Measurements from ENCODE around the gene S100A13. TPM values are rescaled to one million over a fixed set of nuclear protein-coding genes. Genes with fewer than 3 reads are reported as not detected.

The S100A13 gene
- total RNA-seq, 1 experiment from 2014 or later: 55.0 TPM

DNA sequence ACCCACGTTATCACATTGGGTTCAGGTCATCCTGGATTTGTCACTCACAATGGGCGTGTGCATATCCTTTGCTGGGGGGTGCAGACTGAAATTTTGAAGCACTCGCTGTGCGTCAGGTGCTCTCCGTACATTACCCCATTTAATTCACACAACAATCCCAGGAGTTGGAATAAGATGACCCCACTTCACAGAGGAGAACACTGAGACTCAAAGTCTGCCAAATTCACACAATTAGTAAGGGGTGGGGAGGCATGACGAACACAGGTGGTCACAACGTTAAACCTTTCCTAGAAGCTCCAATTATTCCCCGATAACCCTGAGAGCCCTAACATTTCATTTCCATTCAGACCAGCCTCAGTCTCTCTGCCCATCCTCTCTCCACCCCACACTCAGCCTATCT lies 57.8 kb downstream of the S100A13 start:
- Mint-ChIP-seq H3K9me3 (peaks cover 7 to 9% of the 10 kb centered on the region in 2 experiments; a peak in 3 of 5 replicates), H3K4me1 (peaks cover 33 to 35% of the 10 kb centered on the region in 2 experiments), H3K27me3 (ENCODE audit: low read depth) (peaks cover 15% of the 10 kb centered on the region), H3K4me3 (no peak overlapping the region), H3K36me3 (ENCODE audit: insufficient read depth in 1 of 3, low read depth in 3 of 3) (peaks cover 0 to 1% (median 0%) of the 10 kb centered on the region in 3 experiments; a peak in 1 of 7 replicates), H3K27ac (no peak overlapping the region; a peak in 1 of 7 replicates)
- Histone ChIP-seq H3K27ac (ENCODE audit: insufficient read length, low read depth, low read length) (no peak overlapping the region), H2BK15ac (ENCODE audit: low read depth, low read length) (no peak overlapping the region), H2BK120ac (ENCODE audit: low read depth, low read length, poor library complexity, severe bottlenecking) (no peak overlapping the region), H4K8ac (replicated peaks; ENCODE audit: insufficient read length, low read depth, low read length) (no peak overlapping the region), H3K14ac (ENCODE audit: insufficient read depth, low read length) (no peak overlapping the region), H3K56ac (ENCODE audit: insufficient read length, low read depth, low read length) (no peak overlapping the region), H3K4me2 (ENCODE audit: insufficient read depth, insufficient read length, low read length) (no peak overlapping the region), H3K23me2 (ENCODE audit: insufficient read length, low read depth, low read length, poor library complexity, severe bottlenecking) (no peaks in the 10 kb centered on the region), H3K9ac (ENCODE audit: extremely low read depth, insufficient read length, low read length) (no peak overlapping the region), H3T11ph (ENCODE audit: low read length) (no peak overlapping the region), H3K79me2 (ENCODE audit: insufficient read depth, low read length) (no peaks in the 10 kb centered on the region), H3K23ac (ENCODE audit: insufficient read length, low read depth, low read length) (no peak overlapping the region), H3K27me3 (ENCODE audit: insufficient read depth, low read length) (no peaks in the 10 kb centered on the region), H2AK5ac (ENCODE audit: insufficient read length, low read length) (no peak overlapping the region), H3K18ac (ENCODE audit: insufficient read length, low read depth, low read length) (no peak overlapping the region), H2BK12ac (ENCODE audit: insufficient read length, low read depth, low read length) (no peak overlapping the region), H2BK5ac (ENCODE audit: insufficient read length, low read length) (no peak overlapping the region), H3K79me1 (ENCODE audit: insufficient read depth, low read depth, low read length, poor library complexity, severe bottlenecking) (no peaks in the 10 kb centered on the region), H4K91ac (ENCODE audit: insufficient read length, low read depth, low read length) (no peak overlapping the region), H3K9me3 (ENCODE audit: control insufficient read depth, low read depth, low read length) (no peaks in the 10 kb centered on the region), H4K5ac (ENCODE audit: insufficient read length, low read depth, low read length) (no peak overlapping the region), H3K4me1 (ENCODE audit: insufficient read depth, low read length) (peaks cover 7% of the 10 kb centered on the region; the same call in 1 of the 2 replicates), H2BK20ac (ENCODE audit: low read depth, low read length, poor library complexity, severe bottlenecking) (no peak overlapping the region), H2AFZ (ENCODE audit: low read length) (no peak overlapping the region), H4K20me1 (ENCODE audit: control insufficient read depth, insufficient read depth, insufficient read length) (peaks cover 3% of the 10 kb centered on the region), H3K4ac (ENCODE audit: low read depth, low read length) (no peak overlapping the region)
- TF ChIP-seq, protein P1, sequence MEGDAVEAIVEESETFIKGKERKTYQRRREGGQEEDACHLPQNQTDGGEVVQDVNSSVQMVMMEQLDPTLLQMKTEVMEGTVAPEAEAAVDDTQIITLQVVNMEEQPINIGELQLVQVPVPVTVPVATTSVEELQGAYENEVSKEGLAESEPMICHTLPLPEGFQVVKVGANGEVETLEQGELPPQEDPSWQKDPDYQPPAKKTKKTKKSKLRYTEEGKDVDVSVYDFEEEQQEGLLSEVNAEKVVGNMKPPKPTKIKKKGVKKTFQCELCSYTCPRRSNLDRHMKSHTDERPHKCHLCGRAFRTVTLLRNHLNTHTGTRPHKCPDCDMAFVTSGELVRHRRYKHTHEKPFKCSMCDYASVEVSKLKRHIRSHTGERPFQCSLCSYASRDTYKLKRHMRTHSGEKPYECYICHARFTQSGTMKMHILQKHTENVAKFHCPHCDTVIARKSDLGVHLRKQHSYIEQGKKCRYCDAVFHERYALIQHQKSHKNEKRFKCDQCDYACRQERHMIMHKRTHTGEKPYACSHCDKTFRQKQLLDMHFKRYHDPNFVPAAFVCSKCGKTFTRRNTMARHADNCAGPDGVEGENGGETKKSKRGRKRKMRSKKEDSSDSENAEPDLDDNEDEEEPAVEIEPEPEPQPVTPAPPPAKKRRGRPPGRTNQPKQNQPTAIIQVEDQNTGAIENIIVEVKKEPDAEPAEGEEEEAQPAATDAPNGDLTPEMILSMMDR (conservative IDR thresholded peaks at IDR 0.05): no peak
- DNase-seq: no peak
- WGBS (ENCODE audit: extremely low coverage, insufficient read length, low lambda C conversion rate): no CpG with 5 or more reads among the region's 8 CpGs

Other genes with a start within 250 kb of the S100A13 start
- gene S100A8, start 236.4 kb downstream of the S100A13 start, total RNA-seq (2021): not detected in 2 replicates
- gene S100A7A, start 211.0 kb downstream of the S100A13 start, total RNA-seq (2021): not detected in 2 replicates
- not detected in 2 replicates for gene S100A7, start 166.9 kb downstream of the S100A13 start, total RNA-seq (2021)
- gene S100A6, start 91.5 kb downstream of the S100A13 start, total RNA-seq (2021): not detected in 2 replicates
- not detected in 2 replicates for gene S100A5, start 86.6 kb downstream of the S100A13 start, total RNA-seq (2021)
- 9.0 and 9.3 TPM in 2 replicates for gene S100A4, start 81.7 kb downstream of the S100A13 start, total RNA-seq (2021)
- not detected in 2 replicates for gene S100A3, start 78.2 kb downstream of the S100A13 start, total RNA-seq (2021)
- gene S100A2, start 61.7 kb downstream of the S100A13 start, total RNA-seq (2021): 0.57 and 0.92 TPM in 2 replicates
- 8.0 and 8.2 TPM in 2 replicates for gene S100A16, start 14.4 kb downstream of the S100A13 start, total RNA-seq (2021)
- gene S100A14, start 11.2 kb downstream of the S100A13 start, total RNA-seq (2021): 0.63 and 0.66 TPM in 2 replicates
- 1.1 TPM in 1 of 2 replicates, not detected in the other for gene S100A1, start 929 bp upstream of the S100A13 start, total RNA-seq (2021)
- gene CHTOP, start 6.6 kb upstream of the S100A13 start, total RNA-seq (2021): 126 and 129 TPM in 2 replicates
- 29.0 and 29.5 TPM in 2 replicates for gene SNAPIN, start 31.2 kb upstream of the S100A13 start, total RNA-seq (2021)
- gene ILF2, start 43.5 kb upstream of the S100A13 start, total RNA-seq (2021): 357 and 362 TPM in 2 replicates
- gene NPR1, start 51.2 kb upstream of the S100A13 start, total RNA-seq (2021): 8.6 and 8.9 TPM in 2 replicates
- 65.4 and 67.1 TPM in 2 replicates for gene INTS3, start 100.5 kb upstream of the S100A13 start, total RNA-seq (2021)
- gene SLC27A3, start 147.9 kb upstream of the S100A13 start, total RNA-seq (2021): 42.0 and 45.3 TPM in 2 replicates

Data from H9 (cell line).